Mucosa of descending colon (tissue), 3 donors: ENCODE data around the gene KCNA10. TPM values are rescaled to one million over a fixed set of nuclear protein-coding genes. Genes with fewer than 3 reads are reported as not detected.

Source experiments
- ATAC-seq: fragments of 200-7000 bp; cut with Tn5 transposase; one replicate; pipeline ENCODE4 v1.9.1; 2020; ENCODE audit warnings: mild to moderate bottlenecking, moderate library complexity
- DNase-seq, 3 donors: peaks; one replicate each; pipeline ENCODE4 v3.0.0-alpha.2; 2020
- H3K36me3 ChIP-seq: fragments of 200-600 bp; one replicate; pipeline ENCODE4 v1.8.0; 2021; ENCODE audit warnings: low read depth, mild to moderate bottlenecking
- H3K4me1 ChIP-seq: fragments of 200-600 bp; one replicate; pipeline ENCODE4 v1.8.0; 2021; ENCODE audit warnings: low read depth, mild to moderate bottlenecking
- H3K4me3 ChIP-seq: fragments of 200-600 bp; one replicate; pipeline ENCODE4 v1.8.0; 2021; ENCODE audit warnings: mild to moderate bottlenecking
- H3K9me3 ChIP-seq: fragments of 200-600 bp; one replicate; pipeline ENCODE4 v1.8.0; 2021; ENCODE audit warnings: mild to moderate bottlenecking
- intact Hi-C, 2 donors: fragments of 100-400 bp; cut with DNase I in 1 of 2; cut with micrococcal nuclease in 1 of 2; formaldehyde crosslinking; loops; one replicate each; pipeline versions ENCODE4 v1.11.0 to v1.11.1; 2022; cut with DNase I, micrococcal nuclease
- total RNA-seq, 3 donors: library from RNA; stranded (reverse); fragmentation: NEBNext Ultra II Directional in 2 of 3; extraction: Animal tissue kit (Norgen Biotek cat#: 25700) in 2 of 3; gene quantifications; one replicate each; pipeline versions ENCODE4 v1.2.1 to v1.2.4, GENCODE V29; 2021 to 2023
- TF ChIP-seq, protein P1 (sequence below): fragments of 200-600 bp; IDR thresholded peaks from one replicate; pipeline ENCODE4 v1.8.0; 2022; ENCODE audit warnings: antibody characterized with exemption, mild to moderate bottlenecking
- donor health status: DM: no; HTN: no; CAD: no; lungs with moderate emphysema.
- donor health status: DM: no; HTN: no; CAD: no.
- donor health status: DM: no; HTN: yes; CAD: no.

KCNA10 gene
- total RNA-seq, 3 donors from 2014 or later, result not detected

DNA sequence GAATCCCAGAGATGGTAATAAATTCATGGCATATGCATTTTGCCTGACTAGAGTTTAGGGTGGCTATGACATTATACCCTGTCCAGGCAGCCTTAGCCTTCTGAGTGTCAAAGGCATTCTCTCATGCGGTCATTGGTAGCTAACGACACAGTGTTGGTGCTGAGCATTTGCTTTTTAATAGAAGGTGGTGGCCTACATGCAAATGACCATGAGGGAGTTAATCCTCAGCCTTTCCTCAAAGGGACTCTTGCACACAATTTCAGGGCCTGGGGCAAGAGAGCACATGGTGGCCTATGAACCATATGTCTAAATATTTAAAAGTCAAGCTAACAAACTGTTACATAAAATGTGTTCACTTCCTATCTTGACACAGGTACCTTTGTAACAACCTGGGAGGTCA, 30.9 kb upstream of the KCNA10 start:
- no peak for ATAC-seq
- DNase-seq, result no peak
- TF ChIP-seq, protein P1, sequence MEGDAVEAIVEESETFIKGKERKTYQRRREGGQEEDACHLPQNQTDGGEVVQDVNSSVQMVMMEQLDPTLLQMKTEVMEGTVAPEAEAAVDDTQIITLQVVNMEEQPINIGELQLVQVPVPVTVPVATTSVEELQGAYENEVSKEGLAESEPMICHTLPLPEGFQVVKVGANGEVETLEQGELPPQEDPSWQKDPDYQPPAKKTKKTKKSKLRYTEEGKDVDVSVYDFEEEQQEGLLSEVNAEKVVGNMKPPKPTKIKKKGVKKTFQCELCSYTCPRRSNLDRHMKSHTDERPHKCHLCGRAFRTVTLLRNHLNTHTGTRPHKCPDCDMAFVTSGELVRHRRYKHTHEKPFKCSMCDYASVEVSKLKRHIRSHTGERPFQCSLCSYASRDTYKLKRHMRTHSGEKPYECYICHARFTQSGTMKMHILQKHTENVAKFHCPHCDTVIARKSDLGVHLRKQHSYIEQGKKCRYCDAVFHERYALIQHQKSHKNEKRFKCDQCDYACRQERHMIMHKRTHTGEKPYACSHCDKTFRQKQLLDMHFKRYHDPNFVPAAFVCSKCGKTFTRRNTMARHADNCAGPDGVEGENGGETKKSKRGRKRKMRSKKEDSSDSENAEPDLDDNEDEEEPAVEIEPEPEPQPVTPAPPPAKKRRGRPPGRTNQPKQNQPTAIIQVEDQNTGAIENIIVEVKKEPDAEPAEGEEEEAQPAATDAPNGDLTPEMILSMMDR, result no peak
- H3K36me3 ChIP-seq, result no peaks in the 10 kb centered on the region
- H3K4me1 ChIP-seq, result no peaks in the 10 kb centered on the region
- no peaks in the 10 kb centered on the region for H3K9me3 ChIP-seq
- H3K4me3 ChIP-seq, result no peak overlapping the region
- intact Hi-C loops, result loop anchor here in 1 of 2 donors (10.0 kb wide), 1 partner anchor 65 kb away; no protein-coding TSS in a partner anchor

DNA sequence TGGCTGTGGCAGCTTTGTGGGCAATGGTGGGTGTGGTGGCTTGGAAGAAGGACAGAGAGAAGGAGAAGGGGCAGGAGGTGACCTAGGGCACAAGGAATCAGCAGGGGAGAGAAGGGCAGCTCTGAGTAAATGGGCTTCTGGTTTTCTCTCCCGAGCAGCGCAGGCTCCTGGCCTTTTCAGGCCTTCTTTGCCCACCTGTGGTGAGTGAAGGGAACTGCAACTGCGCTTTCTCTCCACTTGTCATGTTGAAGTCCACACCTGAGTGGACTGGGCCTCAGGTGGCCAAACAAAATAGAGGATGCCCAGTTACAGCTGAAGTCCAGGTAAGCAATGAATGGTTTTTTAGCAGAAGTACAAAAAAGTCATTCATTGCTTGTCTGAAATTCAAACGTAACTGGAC, 29.4 kb upstream of the KCNA10 start:
- no peak overlapping the region for H3K4me3 ChIP-seq
- H3K4me1 ChIP-seq, result no peaks in the 10 kb centered on the region
- intact Hi-C loops, result no loop called here
- DNase-seq (peak in 1 of 3 donors; percentile 5), ATAC-seq (peak; percentile 44)
- TF ChIP-seq, protein P1, result no peak
- H3K9me3 ChIP-seq, result no peaks in the 10 kb centered on the region
- H3K36me3 ChIP-seq, result no peaks in the 10 kb centered on the region

DNA sequence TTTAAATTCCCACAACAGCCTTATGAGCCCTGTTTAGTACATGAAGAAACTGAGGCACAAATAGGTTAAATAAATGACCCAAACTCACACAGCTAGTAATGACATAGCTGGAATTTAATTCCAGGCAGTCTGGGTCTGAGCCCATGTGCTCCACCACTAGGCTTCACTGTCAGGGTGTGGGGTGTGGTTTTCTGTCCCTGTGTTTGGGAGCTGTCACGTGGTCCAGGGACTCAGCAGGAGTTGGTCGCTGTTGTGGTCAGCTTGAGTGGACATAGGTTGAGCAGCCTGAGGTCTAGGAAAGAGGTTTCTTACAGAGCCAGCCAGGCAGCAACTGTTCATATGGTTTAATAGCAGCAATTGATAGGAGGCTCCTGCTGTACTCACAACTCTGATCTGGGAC, 28.0 kb upstream of the KCNA10 start:
- no peak for ATAC-seq
- intact Hi-C loops, result no loop called here

DNA sequence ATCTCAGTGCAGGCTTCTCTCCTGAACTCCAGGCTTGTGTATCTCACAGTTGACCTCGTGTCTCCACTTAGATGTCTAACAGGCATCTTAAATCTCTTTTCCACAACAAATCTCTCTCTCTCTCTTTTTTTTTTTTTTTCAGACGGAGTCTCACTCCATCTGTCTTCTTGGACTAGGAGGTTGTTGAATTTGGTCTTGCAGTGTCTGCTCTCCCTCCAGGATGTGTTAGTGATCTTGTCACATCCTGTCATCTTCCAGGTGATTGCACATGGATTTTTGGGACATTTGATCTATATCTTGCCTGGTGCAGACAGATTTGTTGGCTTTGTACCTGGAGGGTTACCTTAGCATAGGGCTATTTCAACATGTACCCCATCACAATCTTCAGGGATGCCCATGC, 26.5 kb upstream of the KCNA10 start:
- TF ChIP-seq, protein P1, result no peak
- H3K36me3 ChIP-seq, result no peaks in the 10 kb centered on the region
- intact Hi-C loops, result no loop called here
- ATAC-seq (no peak), DNase-seq (no peak)
- no peaks in the 10 kb centered on the region for H3K9me3 ChIP-seq
- H3K4me3 ChIP-seq, result no peak overlapping the region
- H3K4me1 ChIP-seq, result no peaks in the 10 kb centered on the region

More for the DNA sequence above, 28.0 kb upstream of the KCNA10 start:
- H3K4me1 ChIP-seq, result no peaks in the 10 kb centered on the region
- H3K36me3 ChIP-seq, result no peaks in the 10 kb centered on the region
- no peak overlapping the region for H3K4me3 ChIP-seq
- TF ChIP-seq, protein P1, result no peak
- DNase-seq, result no peak
- H3K9me3 ChIP-seq, result no peaks in the 10 kb centered on the region

DNA sequence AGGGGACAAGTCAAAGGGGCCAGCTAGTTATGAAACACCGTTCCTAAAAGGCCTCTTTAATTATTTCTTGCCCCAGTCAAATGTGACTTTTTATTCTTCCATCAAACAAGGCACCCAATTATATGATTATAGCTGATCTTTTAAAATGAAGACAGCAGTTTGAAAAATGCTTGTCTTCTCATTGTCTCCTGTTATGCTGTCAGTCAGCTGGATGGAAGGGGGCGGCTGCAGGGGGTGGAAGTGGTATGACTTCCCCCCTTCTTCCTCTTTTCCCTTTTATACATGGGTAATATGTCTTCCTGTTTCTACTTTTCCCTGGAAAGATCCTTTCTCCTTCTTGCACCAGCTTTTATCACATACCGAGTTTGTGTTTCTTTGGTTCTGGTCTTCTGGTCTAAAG, 25.8 kb upstream of the KCNA10 start:
- H3K4me3 ChIP-seq, result no peak overlapping the region
- DNase-seq (no peak), ATAC-seq (no peak)
- no peaks in the 10 kb centered on the region for H3K9me3 ChIP-seq
- H3K4me1 ChIP-seq, result no peaks in the 10 kb centered on the region
- TF ChIP-seq, protein P1, result no peak
- intact Hi-C loops, result no loop called here
- no peaks in the 10 kb centered on the region for H3K36me3 ChIP-seq

DNA sequence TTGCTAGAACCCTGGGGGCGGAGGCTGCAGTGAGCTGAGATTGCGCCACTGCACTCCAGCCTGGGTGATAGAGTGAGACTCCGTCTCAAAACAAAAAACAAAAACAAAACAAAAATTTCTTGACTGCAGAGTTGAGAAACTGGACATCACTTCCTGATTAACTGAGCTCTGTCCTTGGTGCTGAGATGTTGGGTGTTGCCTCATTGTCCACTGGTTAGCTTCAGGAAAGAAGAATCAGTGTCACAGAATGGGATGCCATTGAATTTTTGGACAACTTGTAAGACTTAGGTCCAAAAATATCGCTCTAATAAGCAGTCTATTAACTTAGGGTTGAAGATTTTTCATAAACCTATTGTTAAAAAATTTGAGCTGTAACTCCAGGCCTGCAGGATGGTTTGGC, 23.8 kb upstream of the KCNA10 start:
- H3K4me3 ChIP-seq, result no peak overlapping the region
- no peak for ATAC-seq

More for the DNA sequence above, 23.8 kb upstream of the KCNA10 start:
- Histone ChIP-seq H3K4me1 (no peaks in the 10 kb centered on the region), H3K9me3 (no peaks in the 10 kb centered on the region), H3K36me3 (no peaks in the 10 kb centered on the region)
- peak in 1 of 3 donors; percentile 35 for DNase-seq
- intact Hi-C loops, result no loop called here
- TF ChIP-seq, protein P1, result no peak
